GM18907 (cell line): ENCODE measurements around the gene MYL6B.
"Not testable (repeated sequence)": the region's sequence is repeated elsewhere in the genome, so short reads cannot be mapped to it uniquely, and the experiment has no call there.

Source experiments
- ATAC-seq: cut with Tn5 transposase; IDR thresholded peaks from one replicate; pipeline ENCODE4 v1.9.1; 2021; ENCODE audit warnings: mild to moderate bottlenecking, moderate library complexity; ENCODE audit not compliant: unreplicated experiment

Gene MYL6B

DNA sequence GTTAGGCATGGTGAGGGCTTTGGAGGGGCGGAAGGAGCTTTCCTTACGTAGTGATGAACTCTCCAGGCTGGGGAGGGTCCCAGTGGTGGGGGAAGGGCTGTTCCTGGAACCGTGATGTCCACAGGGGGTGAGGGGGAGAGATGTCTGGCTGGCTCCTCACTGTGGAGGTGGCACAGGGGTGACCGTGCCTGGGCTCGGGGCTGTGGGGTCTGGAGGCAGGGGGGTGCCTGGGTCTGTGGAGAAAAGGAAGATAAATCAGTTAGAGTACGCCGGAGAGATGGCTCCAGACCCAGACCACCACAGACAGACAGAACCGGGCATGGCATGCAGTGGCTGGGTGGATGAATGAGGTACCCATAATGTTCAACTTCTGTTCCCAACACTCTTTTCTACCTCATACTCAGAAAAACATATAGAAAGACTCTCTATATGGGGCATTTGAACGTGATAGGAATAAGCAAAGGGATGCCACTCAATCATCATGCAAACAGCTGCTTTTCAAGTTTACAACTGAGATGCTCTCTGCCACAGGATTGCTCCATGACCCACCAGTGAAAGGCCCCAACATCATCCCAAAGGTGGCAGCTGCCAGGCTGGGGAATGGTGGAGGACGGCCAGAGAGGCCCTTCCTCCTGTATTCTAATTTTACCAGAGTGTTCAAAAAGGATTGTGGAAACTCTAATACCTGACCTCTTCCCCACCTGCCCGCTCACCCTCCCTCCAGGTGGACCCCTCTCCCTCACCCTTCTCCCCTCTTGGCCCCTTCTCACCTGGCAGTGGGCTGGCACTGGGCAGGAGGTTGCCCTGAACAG lies 11.4 kb downstream of the MYL6B start:
- ATAC-seq, result no peak

- ATAC-seq, result no peak
Measured at GRCh38 chr12:56164345-56164729, 11.9 kb downstream of the MYL6B start.

GRCh38 chr12:56165369-56165768 lies 13.0 kb downstream of the MYL6B start:
- no peak for ATAC-seq

DNA sequence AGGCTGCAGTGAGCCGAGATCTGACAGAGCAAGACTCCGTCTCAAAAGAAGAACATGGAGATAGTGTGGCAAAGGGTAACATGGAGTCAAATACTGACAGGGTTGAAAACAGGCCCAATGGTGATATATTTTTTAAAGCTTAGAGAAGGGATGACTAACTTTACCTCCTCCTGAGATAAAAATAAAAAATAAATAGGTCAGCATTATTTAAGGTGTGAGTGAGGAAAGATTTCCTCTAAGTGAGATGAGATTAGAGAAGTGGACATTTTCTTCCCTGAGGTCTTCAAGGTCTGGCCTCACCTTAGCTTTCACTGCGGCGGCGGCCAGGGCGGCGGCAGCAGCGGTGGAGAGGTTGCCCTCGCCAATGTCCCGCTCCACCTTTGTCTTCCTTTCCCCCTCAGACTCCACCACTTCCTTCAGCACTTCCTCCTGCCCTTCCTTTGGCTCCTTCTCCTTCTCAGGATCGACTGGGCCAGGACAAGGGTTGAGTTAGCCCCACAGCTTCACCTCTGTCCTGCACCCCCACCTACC lies 16.9 kb downstream of the MYL6B start:
- no peak for ATAC-seq

- no peak for ATAC-seq
Measured at GRCh38 chr12:56172839-56173238, 20.5 kb downstream of the MYL6B start.

- ATAC-seq, result no peak
Measured at GRCh38 chr12:56178347-56178746, 26.0 kb downstream of the MYL6B start.

GRCh38 chr12:56186957-56187356 lies 34.6 kb downstream of the MYL6B start:
- no peak for ATAC-seq

DNA sequence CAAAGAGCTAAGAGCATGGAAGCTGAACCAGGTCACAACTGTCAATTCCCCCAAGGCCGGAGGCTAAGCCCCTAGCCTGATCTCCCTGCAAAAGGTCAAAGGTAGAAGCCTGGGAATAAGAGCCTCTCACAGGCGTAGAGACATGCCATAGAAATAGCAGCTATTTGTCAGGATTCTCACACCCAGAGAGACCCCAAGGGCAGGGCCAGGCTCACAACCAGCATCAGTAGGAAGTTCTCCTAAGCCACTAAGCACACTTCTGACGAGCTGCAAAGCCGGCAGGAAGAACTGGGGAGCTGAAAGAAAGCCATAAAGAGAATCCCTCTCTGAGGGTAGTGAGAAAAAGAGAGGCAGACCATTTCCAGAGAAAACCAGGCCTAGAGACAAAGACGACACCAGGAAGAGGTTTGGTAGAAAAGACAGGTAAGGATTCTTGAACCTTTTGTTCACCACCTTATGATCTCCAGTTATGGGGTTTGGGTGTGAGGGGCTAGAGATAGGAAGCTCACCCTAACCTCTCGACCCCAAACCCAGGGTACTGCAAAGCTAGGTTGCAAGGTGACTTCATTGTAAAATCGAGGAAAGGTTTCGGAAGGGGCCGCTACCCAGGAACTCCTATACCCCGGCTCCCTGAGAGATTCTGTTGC lies 35.9 kb downstream of the MYL6B start:
- no peak for ATAC-seq

DNA sequence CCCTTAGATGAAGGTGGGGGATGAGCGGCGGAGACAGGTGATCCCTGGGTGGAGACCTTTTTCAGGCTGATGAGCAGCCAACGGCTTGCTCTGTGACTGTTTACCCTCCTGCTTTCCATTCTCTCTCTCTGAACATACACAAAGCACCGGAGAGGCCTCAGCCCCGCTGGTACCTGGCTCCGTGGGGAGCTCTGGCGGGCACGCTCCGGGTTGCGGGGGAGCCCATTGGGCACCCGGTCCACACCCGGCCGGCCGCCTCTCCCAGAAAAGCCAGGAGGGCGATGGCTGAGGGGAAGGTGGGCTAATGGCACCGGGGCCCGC lies 36.4 kb downstream of the MYL6B start:
- ATAC-seq, result peak; percentile 16

- ATAC-seq, result peak; percentile 59
Measured at GRCh38 chr12:56189099-56189917, 36.9 kb downstream of the MYL6B start, which contains the start of gene SMARCC2. Gene SMARCC2, minus strand, starts transcription at chr12:56189483. Its CDS starts 22 bp downstream, at chr12:56189461.

- peak; percentile 46 for ATAC-seq
Measured at GRCh38 chr12:56189918-56190694, 37.7 kb downstream of the MYL6B start.

DNA sequence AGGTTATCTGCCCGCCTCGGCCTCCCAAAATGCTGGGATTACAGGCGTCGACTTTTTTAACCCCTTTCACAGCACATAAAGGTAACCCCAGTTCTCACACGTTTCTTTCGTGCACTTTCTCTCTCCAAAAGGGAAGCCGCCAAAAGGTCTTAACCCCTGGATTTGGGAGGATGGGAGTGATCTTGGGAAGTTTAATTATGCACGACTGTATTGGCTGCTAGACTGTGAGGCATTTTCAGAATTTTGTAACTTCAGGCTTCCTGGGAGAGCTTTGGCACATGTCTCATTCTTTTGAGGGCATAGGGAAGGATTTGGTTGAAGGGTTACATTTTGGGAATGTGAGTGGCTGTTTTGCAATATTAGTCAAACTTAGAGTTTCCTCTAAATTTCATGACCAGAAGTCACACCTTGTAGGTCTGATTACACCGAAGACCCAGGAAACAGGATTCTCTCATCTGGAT lies 38.3 kb downstream of the MYL6B start:
- ATAC-seq, result no peak

- no peak for ATAC-seq
Measured at GRCh38 chr12:56192582-56192981, 40.2 kb downstream of the MYL6B start.

DNA sequence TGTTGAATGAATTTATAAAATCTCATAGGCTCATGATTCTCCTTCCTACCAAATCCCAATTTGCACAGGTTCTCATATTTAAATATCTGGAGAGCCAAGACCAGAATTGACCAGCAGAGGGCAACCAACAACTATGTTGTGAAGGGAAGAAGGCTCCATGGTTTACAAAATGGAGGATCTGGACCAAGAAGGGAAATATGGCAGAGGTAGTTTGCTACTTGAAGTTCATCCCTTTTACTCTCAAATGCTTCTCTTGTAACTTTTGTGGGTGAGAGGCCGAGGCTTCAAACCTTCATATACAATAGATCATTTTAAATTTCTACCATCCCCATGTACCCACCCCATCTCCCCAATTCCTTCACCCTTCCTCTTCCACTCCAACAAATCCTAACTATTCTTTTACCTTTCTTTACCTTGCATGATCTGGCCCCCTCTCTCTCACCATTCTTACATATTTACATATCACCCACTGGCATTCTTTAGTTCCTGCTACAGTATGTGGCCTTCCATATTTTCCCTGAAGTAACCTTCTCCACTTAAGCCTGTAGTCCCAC lies 40.7 kb downstream of the MYL6B start:
- no peak for ATAC-seq

GRCh38 chr12:56196818-56197550 lies 44.6 kb downstream of the MYL6B start:
- not testable (repeated sequence) for ATAC-seq

- ATAC-seq, result no peak
Measured at GRCh38 chr12:56197921-56198635, 45.7 kb downstream of the MYL6B start.

GRCh38 chr12:56198836-56199235 lies 46.4 kb downstream of the MYL6B start:
- no peak for ATAC-seq

DNA sequence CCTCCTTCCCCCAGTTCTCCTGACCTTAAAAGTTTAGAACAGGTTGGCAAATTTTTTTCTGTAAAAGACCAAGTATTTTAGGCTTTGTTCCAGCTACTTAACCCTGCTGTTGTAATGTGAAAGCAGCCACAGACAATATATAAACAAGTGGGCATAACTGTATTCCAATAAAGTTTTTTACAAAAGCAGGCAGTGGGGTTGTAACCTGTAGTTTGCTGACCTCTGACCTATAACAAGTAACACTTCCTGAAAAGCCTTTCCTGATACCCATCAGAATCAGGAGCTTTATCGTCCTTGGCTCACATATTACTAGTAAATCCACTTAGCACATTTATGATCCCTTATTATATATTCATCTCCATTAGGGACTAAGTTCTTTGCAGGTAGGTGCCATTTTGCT lies 50.0 kb downstream of the MYL6B start:
- no peak for ATAC-seq

DNA sequence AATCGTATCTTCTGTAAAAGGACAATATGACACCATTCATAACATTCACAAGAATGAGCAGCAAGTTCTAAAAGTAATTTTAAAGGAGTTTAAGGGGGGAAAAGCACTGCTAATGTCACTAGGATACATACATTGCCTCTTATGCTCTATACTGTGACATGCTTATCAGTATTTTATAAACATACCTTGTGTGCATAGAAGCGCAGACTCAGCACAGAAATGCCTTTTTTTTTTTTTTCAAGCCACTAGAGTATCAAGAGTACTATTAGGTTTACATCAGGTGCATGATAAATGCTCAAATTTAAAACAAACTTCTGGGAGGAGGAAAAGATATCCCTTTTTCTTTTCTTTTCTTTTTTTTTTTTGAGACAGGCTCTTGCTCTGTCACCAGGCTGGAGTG lies 50.5 kb downstream of the MYL6B start:
- no peak for ATAC-seq
